Stimulated activated CD4-positive, alpha-beta T cell treated with anti-CD3 and anti-CD28 coated beads, Interleukin-15, amount 100 ng/mL, for 1 hour (primary cell): Measurements from ENCODE around the gene PCDH8.
"Not testable (repeated sequence)": the region's sequence is repeated elsewhere in the genome, so short reads cannot be mapped to it uniquely, and the experiment has no call there.

Experiments used
- DNase-seq, 2 donors: peaks; one replicate each; pipeline ENCODE4 v3.0.0-alpha.2; 2020; ENCODE audit warnings: low read depth in 1 of 2, low spot score in 1 of 2

PCDH8 gene

GRCh38 chr13:52850396-52851136 lies 2.1 kb upstream of the PCDH8 start:
- DNase-seq = no peak

DNA sequence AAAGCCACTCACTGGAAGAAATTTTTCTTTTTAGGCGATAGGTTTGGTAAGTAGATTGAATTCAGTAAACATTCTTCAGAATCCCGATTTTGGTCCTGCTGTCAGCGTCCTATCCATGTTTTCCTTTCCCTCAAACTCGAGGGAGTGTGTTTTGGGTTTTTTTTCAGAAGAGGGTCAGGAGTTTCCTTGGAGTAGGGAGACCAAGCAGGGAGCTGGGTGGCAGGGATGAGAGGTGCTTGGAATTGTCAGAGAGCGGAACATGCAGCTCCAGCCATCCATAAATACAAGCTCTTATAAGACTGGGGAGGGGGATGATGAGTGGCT lies 1.6 kb upstream of the PCDH8 start:
- DNase-seq = no peak

DNA sequence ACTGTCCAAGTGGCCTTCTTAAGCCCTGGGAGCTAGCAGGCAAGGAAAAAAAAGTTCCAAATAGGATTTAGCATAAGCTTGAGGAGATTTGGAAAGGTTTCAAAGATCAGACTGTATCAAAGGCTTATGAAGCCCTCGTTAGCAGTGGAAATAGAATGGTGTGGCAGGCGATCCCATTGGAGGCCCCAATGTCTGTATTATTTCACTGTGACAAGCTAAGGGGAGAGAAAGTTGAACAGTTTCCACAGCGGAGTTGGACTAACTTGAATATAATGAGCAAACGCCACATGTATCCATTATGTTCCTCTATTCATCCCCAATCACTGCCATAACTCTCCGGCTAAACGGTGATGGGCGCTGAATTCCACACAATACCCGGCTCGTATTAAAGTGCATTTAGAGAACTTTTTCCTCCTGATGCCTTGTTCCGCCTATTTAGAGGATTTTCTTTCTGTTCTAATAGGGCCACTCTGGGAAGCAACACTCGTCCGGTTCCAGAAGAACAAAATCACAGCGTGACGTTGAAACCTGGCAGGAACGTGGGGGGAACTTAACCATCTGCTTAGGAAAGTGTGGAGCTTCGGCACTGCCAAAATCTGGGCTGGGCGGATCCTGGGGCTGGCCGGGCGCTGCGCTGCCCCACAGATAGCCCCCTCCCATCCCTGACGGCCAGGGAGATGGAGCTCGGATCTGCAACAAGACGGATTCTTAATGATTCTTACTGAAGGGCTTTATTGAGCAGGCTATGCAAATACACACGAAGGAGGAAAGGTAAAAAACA lies 1.0 kb upstream of the PCDH8 start:
- DNase-seq = no peak

- no peak for DNase-seq
These were observed 583 bp downstream of the PCDH8 start for GRCh38 chr13:52847682-52848432.

DNA sequence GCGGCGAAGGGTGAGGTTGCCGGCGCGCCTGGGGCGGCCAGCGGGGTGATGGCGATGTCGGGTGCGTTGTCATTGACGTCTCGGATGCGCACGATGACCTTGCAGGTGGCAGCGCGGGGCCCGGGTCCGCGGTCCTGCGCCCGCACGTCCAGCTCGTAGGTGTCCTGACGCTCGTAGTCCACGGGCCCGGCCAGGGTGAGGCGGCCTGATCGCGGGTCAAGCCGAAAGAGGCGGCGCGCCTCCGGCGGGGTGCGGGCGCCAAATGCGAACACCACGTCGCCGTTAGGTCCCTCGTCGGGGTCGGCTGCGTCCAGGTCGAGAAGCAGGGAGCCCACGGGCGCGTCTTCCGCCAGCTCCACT lies 1.1 kb downstream of the PCDH8 start:
- no peak for DNase-seq

DNA sequence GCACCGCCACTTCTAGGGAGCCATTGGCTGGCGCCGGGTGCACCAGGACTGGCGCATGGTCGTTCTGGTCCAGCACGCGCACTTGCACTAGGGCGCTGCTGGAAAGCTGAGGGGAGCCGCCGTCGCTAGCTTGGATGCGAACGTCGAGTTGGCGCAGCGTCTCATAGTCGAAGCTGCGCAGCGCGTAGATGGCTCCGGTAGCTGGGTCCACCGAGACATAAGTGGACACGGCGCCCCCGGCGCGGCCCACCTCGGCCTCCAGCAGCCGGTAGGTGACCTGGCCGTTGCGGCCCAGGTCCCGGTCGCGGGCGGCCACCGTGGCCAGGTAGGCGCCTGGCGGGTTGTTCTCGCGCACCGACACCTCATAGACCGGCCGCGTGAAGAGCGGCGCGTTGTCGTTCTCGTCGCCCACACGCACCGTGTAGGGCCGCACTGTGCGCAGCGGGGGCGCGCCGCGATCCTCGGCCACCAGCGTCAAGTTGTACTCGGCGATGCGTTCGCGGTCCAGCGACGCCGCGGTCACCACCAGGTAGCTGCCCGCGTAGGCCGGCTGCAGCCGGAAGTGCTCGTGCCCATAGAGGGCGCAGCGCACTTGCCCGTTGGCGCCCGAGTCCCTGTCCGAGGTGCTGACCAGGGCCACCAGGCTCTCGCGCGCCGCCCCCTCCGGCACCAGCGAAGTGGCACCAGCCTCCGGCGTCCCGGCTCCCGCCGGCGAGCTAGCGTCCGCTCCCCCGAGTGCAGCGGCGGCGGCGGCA lies 1.7 kb downstream of the PCDH8 start:
- DNase-seq = no peak

DNA sequence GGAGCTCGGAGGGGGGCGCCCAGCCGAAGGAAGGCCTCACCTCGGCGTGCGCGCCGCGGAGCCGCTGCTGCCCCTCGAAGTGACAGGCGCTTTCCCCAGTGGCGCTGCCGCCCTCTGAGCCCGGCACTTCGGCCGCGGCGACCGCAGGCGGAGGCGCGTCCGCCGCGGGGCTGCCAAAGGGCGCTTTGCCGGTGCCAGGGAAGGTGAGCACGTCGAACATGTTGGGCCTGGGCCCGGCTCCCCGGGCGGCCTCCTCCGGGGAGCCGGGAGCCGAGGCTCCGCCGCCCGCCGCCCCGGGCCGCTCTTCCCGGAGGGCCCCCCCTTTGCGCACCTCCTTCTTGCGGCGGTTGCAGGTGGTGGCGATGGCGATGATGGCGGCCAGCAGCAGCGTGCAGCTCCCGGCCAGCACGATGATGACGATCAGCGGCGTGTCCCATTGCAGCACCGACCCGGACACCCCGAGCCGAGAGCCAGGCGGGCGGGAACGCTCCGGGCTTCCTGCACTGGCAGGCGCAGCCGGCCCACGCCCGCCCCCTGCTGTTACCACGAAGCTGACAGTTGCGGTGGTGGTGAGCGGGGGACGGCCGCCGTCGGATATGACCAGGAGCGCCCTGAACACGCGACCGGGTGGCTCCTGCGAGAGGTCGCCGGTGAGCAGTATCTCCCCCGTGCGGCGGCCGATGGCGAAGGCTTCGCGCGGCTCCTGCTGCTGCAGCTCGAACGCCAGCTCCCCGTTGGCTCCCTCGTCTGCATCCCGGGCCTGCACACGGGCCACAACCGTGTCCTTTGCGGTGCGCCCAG lies 2.5 kb downstream of the PCDH8 start:
- no peak for DNase-seq

- DNase-seq = no peak
These were observed 3.1 kb downstream of the PCDH8 start for GRCh38 chr13:52845334-52845761.

- no peak for DNase-seq
These were observed 3.6 kb downstream of the PCDH8 start for GRCh38 chr13:52844836-52845235.

DNA sequence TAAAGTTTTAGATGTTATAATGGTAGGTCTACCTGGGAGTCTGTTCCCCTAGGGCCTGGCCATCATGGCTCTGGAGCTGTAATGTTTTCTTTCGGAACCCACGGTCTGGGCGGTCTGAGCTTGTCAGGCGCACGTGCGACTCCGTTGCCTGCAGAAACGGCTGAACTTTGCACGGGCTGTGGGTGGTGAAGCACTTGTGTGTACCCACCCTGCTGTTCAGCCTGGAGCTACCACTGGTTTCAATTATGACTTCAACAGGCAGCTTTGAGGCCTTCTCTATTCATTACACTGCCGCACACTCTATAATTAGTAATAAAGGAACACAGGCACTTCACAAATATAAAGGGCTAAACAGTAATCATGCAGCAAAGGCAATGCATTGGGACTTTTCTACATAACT lies 6.0 kb downstream of the PCDH8 start:
- DNase-seq = no peak

DNA sequence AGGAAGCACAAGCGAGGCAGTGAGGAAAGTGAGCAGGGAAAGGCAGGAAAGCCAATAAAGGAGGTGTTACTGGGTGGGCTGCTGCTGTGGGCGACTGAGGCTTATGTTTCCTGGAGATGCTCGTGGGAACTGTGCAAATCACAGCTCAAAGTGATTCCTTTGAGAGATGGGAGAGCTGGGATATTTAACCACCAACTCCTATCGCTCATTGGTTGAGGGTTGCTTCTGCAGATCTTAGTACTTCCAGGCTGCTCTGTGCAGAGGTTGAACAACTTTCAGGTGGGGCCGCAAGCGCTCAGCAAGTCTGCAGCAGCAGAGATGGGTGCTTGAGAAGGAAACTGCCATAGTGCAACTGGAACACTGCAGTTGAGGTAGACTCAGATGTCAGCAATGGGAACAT lies 8.4 kb downstream of the PCDH8 start:
- DNase-seq = no peak

GRCh38 chr13:52838433-52839107 lies 9.9 kb downstream of the PCDH8 start:
- DNase-seq = no peak

GRCh38 chr13:52837850-52838249 lies 10.6 kb downstream of the PCDH8 start:
- DNase-seq = no peak

DNA sequence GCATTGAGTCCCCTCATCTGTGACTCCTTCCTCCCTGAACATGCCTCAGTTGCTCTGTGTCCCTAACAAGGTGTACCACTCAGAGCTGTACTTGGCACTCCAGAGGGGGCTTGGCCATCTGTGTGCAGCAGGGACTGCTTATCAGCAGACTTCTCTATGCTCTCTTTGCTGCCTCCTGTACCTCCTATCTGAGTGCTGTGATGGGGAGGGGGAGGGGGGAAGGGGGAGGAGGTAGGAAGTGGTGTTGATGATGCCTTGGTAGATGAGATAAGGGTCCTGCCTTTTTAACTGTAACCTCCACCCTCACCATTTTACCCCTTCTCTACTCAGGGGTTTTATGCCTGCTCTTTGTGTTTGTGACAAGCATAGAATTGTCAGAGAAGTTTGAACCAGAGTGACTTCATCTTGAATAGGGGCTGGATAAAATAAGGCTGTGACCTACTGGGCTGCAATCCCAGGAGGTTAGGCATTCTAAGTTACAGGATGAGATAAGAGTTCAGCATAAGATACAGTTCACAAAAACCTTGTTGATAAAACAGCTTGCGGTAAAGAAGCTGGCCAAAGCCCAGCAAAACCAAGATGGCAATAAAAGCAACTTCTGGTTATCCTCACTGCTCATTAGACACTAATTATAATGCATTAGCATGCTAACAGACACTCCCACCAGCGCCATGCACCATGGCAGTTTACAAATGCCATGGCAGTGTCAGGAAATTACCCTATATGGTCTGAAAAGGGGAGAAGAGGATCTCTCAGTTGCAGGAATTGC lies 13.2 kb downstream of the PCDH8 start:
- no peak for DNase-seq

GRCh38 chr13:52833296-52833875 lies 15.1 kb downstream of the PCDH8 start:
- no peak for DNase-seq

DNA sequence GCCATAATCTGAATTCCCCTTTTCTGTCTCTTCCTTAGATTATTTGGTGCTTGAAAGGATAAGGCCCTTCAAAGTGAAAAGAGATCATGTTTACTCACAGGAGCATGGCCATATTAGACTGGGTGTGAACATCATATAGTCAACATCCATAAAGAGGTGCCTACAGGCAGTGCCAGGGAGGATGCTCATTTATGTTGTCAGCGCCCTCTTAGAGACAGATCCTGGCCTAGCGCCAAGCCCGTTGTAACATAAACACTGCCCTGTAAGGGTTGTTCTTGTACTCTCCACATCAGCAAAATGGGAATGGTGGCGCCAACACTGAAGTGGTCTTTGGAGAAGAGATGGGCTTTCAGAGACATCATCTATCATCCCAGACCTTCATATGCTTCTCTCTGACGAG lies 16.1 kb downstream of the PCDH8 start:
- no peak for DNase-seq

- no peak for DNase-seq
These were observed 17.5 kb downstream of the PCDH8 start for GRCh38 chr13:52830946-52831345.

DNA sequence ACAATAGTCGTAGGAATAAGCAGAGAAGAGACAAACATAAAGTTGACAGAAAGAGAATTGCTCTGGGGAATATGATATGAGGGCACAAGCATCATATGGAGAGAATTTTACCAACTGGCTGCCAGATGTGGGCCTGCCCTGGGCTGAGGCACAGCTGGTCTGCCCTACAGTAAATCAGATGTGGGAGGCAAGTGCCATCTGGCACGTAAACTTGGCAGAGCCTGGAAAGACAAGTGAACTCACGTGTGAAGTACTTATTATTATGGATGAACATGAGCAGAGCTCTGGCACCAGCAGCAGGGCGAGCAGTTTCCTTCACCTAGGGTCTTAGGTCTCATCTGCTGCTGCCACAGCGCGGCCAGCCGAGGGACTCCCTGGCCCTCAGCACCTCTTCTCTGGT lies 20.6 kb downstream of the PCDH8 start:
- no peak for DNase-seq

DNA sequence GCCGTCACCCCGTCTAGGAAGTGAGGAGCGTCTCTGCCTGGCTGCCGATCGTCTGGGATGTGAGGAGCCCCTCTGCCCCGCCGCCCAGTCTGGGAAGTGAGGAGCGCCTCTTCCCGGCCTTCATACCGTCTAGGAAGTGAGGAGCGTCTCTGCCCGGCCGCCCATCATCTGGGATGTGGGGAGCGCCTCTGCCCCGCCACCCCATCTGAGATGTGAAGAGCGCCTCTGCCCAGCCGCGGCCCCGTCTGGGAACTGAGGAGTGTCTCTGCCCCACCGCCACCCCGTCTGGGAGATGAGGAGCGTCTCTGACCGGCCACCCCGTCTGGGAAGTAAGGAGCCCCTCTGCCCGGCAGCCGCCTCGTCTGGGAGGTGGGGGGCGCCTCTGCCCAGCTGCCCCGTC lies 30.6 kb downstream of the PCDH8 start:
- not testable (repeated sequence) for DNase-seq
